C4-2B (cell line): ENCODE measurements around the gene ZMAT5.

Experiments used
- ZFX ChIP-seq: fragments of 450-650 bp; IDR thresholded peaks from 2 replicates; pipeline ENCODE4 v1.6.1; 2017
- TF ChIP-seq, protein P1 (sequence below): fragments of 450-650 bp; conservative IDR thresholded peaks from 2 replicates; pipeline ENCODE4 v1.5.1; 2017; ENCODE audit warnings: mild to moderate bottlenecking

DNA sequence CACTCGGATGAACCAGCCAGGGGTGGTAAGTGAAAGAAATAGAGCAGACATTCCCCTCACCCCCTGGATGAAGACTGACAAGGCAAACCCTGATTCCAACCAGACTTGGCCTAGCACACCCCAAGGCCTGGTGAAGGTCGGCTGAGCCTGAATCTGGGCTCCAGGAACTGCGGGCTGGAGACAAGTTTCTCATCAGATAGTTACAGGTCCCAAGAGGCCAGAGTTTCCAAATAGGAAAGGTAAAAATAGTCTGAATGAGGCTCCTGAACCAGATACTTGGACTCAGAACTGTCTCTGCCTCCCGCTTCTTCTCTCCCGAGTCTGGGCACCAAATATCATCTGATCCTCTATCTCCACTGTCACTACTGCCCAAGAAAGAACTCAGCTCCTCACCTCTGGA is 7.8 kb downstream of the ZMAT5 start:
- TF ChIP-seq, protein P1, sequence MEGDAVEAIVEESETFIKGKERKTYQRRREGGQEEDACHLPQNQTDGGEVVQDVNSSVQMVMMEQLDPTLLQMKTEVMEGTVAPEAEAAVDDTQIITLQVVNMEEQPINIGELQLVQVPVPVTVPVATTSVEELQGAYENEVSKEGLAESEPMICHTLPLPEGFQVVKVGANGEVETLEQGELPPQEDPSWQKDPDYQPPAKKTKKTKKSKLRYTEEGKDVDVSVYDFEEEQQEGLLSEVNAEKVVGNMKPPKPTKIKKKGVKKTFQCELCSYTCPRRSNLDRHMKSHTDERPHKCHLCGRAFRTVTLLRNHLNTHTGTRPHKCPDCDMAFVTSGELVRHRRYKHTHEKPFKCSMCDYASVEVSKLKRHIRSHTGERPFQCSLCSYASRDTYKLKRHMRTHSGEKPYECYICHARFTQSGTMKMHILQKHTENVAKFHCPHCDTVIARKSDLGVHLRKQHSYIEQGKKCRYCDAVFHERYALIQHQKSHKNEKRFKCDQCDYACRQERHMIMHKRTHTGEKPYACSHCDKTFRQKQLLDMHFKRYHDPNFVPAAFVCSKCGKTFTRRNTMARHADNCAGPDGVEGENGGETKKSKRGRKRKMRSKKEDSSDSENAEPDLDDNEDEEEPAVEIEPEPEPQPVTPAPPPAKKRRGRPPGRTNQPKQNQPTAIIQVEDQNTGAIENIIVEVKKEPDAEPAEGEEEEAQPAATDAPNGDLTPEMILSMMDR = no peak
- no peak for TF ChIP-seq ZFX
